GM21390 (cell line): Measurements from ENCODE around the gene GOSR1.
"Not testable (repeated sequence)": the region's sequence is repeated elsewhere in the genome, so short reads cannot be mapped to it uniquely, and the experiment has no call there.

ENCODE experiments used
- ATAC-seq: cut with Tn5 transposase; IDR thresholded peaks from one replicate; pipeline ENCODE4 v1.9.1; 2021; ENCODE audit not compliant: unreplicated experiment

The GOSR1 gene

DNA sequence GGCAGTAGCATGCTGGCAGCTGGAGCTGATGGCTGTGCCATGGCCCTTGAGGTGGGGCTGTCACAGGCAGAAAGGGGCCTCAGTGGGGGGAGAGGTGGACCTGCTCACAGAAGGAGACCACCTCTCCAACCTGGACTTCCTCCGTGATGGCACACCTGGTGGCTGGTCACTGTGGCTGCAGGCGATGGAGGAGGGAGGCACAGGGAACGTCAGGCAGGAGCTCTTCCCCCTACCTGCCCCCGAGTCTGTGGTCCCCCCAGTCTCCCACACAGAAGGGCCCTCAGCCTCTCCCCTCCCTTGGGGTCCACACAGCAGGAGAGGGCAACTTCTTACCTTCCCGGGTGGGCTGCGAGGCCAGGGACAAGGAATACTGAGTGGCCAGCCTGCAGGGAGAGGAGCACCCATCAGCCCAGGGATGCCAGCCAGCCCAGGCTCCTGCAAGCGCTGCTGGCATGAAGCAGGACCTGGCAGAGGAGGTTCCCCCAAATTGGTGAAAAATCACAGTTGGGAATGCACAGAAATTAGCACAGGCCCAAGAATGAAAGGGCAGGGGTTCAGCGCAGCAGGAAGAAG is 96.5 kb downstream of the GOSR1 start:
- ATAC-seq: no peak

DNA sequence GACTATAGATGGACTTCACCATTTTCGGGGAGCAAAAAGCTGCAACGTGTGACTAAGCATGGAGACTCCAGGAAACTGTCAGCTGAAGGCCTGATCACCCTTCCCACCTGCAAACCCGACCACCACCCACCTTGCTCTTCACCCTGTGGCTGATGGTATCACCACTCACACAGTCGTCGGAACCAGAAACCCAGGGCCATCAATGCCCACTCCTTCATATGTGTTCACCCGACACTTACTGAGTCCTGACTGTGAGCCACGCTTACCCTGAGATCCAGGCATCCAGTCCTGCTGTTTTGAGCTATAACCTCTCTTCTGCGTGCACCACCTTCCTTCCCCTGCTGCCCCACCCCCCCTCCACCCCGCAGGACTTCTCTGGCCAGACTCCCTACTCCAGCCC is 97.1 kb downstream of the GOSR1 start:
- not testable (repeated sequence) for ATAC-seq

DNA sequence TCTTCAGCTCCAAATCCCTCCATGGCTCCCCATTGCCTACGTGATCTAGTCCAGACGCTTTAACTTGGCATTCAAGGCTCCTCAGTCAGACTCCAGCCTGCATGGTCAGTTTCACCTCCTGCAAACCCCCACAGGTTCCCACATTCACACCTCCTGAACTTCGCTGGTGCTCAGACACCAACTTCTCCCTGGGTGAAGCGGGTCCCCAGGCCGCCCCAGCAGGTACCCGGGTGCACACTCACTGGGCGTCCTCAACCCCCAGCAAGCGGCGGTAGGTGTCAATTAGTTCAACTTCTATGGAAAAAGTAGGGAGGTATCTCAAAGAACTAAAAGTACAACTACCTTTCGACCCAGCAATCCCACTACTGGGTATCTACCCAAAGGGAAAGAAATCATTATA is 97.6 kb downstream of the GOSR1 start:
- not testable (repeated sequence) for ATAC-seq

DNA sequence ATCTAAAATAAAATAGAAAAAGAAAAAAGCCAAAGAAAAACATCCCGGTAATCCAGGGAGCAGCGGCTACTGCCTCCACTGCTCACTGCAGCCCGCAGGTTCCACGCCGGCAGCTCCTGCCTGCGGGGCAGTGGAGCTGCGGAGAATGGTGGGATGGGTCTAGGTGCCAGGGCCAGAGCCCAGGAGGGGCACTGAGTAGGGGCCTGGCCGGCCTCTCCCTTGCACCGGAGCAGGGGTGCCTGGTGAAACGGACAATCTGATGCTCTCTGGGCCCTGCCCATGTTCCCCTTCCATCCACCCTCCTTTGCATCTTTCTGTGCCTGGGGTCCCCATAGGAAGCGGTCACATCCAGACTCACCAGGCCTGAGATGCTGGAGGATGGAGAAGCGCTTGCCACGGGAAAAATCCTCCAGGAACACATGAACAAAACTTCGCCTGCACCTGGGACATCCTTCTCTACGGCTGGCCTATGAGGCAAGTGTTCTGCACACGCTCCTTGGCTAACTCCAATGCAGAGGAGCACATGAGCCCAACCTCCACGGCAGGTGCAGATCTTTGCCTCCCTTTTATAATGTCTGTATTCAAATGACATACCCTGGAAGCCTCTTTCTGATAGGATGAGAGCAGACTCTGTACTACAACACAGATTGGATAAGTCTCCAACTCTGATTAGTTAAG is 98.6 kb downstream of the GOSR1 start:
- not testable (repeated sequence) for ATAC-seq

DNA sequence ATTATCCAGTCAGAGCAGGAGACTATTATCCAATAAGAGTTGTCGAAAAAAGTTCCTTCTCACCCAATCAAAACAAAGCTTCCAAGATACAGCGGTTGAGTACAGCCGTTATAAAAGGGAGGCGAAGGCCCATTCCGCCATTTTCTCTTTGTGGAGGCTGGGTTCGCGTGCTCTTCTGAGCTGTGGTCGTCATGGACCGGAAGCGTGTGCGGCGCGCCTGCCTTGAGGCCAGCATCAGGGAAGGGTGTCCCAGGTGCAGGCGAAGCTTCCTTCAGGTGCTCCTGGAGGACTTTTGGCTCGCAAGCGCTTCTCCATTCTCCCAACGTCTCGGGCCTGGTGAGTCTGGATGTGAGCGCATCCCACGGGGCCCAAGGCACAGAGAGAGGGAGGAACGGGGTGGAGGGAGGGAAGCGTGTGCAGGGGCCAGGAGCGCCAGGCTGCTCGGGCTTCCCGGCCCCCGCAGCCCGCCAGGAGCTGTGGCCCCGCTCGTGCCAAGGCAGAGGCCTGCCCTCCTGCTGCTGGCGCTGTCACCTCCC is 99.2 kb downstream of the GOSR1 start:
- no peak for ATAC-seq
